ENCODE data around the gene PCNX3. TPM values are rescaled to one million over a fixed set of nuclear protein-coding genes. Genes with fewer than 3 reads are reported as not detected.

PCNX3 gene
- total RNA-seq, 2 experiments from 2014 or later: 40.9 to 42.6 TPM

- peaks cover 17% of the 10 kb centered on the region for H3K36me3 Mint-ChIP-seq
- no peak for DNase-seq
- no peaks in the 10 kb centered on the region for H3K27me3 Mint-ChIP-seq
- no peak overlapping the region for H3K4me3 Mint-ChIP-seq
- H3K27ac Mint-ChIP-seq: no peak overlapping the region
- H3K4me1 Mint-ChIP-seq: peaks cover 19% of the 10 kb centered on the region
- no peaks in the 10 kb centered on the region for H3K9me3 Mint-ChIP-seq
These were observed 2.6 kb downstream of the PCNX3 start for GRCh38 chr11:65617990-65618751.

GRCh38 chr11:65618763-65619162, 3.2 kb downstream of the PCNX3 start:
- H3K9me3 Mint-ChIP-seq: no peaks in the 10 kb centered on the region
- peak overlapping the region; percentile 42 for H3K27ac Mint-ChIP-seq
- H3K36me3 Mint-ChIP-seq: peaks cover 15% of the 10 kb centered on the region
- H3K27me3 Mint-ChIP-seq: no peaks in the 10 kb centered on the region
- no peak for DNase-seq
- H3K4me3 Mint-ChIP-seq: no peak overlapping the region
- H3K4me1 Mint-ChIP-seq: peaks cover 19% of the 10 kb centered on the region

- H3K36me3 Mint-ChIP-seq: peaks cover 15% of the 10 kb centered on the region
- H3K4me3 Mint-ChIP-seq: no peak overlapping the region
- H3K4me1 Mint-ChIP-seq: peaks cover 19% of the 10 kb centered on the region
- DNase-seq: no peak
- H3K27ac Mint-ChIP-seq: no peak overlapping the region
- no peaks in the 10 kb centered on the region for H3K9me3 Mint-ChIP-seq
- H3K27me3 Mint-ChIP-seq: no peaks in the 10 kb centered on the region
These were observed 3.8 kb downstream of the PCNX3 start for GRCh38 chr11:65619281-65619928.

- Mint-ChIP-seq H3K4me1 (peaks cover 19% of the 10 kb centered on the region), H3K4me3 (no peak overlapping the region), H3K27me3 (no peaks in the 10 kb centered on the region), H3K9me3 (no peaks in the 10 kb centered on the region), H3K27ac (no peak overlapping the region), H3K36me3 (peaks cover 15% of the 10 kb centered on the region)
- no peak for DNase-seq
These were observed 5.1 kb downstream of the PCNX3 start for GRCh38 chr11:65620666-65621065.

- Mint-ChIP-seq H3K27ac (peak overlapping the region; percentile 42), H3K4me3 (no peak overlapping the region), H3K27me3 (no peaks in the 10 kb centered on the region), H3K9me3 (no peaks in the 10 kb centered on the region), H3K4me1 (peaks cover 19% of the 10 kb centered on the region), H3K36me3 (peaks cover 16% of the 10 kb centered on the region)
- DNase-seq: no peak
These were observed 5.9 kb downstream of the PCNX3 start for GRCh38 chr11:65621460-65621859.

GRCh38 chr11:65622011-65622410, 6.4 kb downstream of the PCNX3 start:
- Mint-ChIP-seq H3K27ac (peak overlapping the region; percentile 42), H3K27me3 (no peaks in the 10 kb centered on the region), H3K36me3 (peaks cover 14% of the 10 kb centered on the region), H3K4me1 (peaks cover 15% of the 10 kb centered on the region), H3K9me3 (no peaks in the 10 kb centered on the region), H3K4me3 (no peak overlapping the region)
- DNase-seq: no peak

- peaks cover 7% of the 10 kb centered on the region for H3K4me1 Mint-ChIP-seq
- no peak overlapping the region for H3K27ac Mint-ChIP-seq
- no peaks in the 10 kb centered on the region for H3K9me3 Mint-ChIP-seq
- no peak overlapping the region for H3K4me3 Mint-ChIP-seq
- no peaks in the 10 kb centered on the region for H3K27me3 Mint-ChIP-seq
- peaks cover 16% of the 10 kb centered on the region for H3K36me3 Mint-ChIP-seq
- no peak for DNase-seq
These were observed 7.6 kb downstream of the PCNX3 start for GRCh38 chr11:65623177-65623576.

GRCh38 chr11:65623852-65624616, 8.5 kb downstream of the PCNX3 start:
- H3K27me3 Mint-ChIP-seq: no peaks in the 10 kb centered on the region
- H3K9me3 Mint-ChIP-seq: no peaks in the 10 kb centered on the region
- H3K36me3 Mint-ChIP-seq: peaks cover 16% of the 10 kb centered on the region
- no peak overlapping the region for H3K27ac Mint-ChIP-seq
- peaks cover 4% of the 10 kb centered on the region for H3K4me1 Mint-ChIP-seq
- no peak overlapping the region for H3K4me3 Mint-ChIP-seq
- DNase-seq: no peak

- Mint-ChIP-seq H3K4me3 (no peak overlapping the region), H3K4me1 (no peaks in the 10 kb centered on the region), H3K36me3 (peaks cover 14% of the 10 kb centered on the region), H3K9me3 (no peaks in the 10 kb centered on the region), H3K27ac (no peak overlapping the region), H3K27me3 (no peaks in the 10 kb centered on the region)
- DNase-seq: no peak
These were observed 9.5 kb downstream of the PCNX3 start for GRCh38 chr11:65624931-65625627.

- H3K36me3 Mint-ChIP-seq: peaks cover 14% of the 10 kb centered on the region
- H3K27me3 Mint-ChIP-seq: no peaks in the 10 kb centered on the region
- peak; percentile 44 for DNase-seq
- no peak overlapping the region for H3K4me3 Mint-ChIP-seq
- H3K27ac Mint-ChIP-seq: no peak overlapping the region
- no peaks in the 10 kb centered on the region for H3K9me3 Mint-ChIP-seq
- no peaks in the 10 kb centered on the region for H3K4me1 Mint-ChIP-seq
These were observed 10.2 kb downstream of the PCNX3 start for GRCh38 chr11:65625628-65626342.

GRCh38 chr11:65627202-65627601, 11.6 kb downstream of the PCNX3 start:
- Mint-ChIP-seq H3K4me1 (no peaks in the 10 kb centered on the region), H3K27ac (peak overlapping the region; percentile 72), H3K4me3 (no peak overlapping the region), H3K9me3 (no peaks in the 10 kb centered on the region), H3K36me3 (peaks cover 12% of the 10 kb centered on the region), H3K27me3 (no peaks in the 10 kb centered on the region)
- no peak for DNase-seq

- H3K4me1 Mint-ChIP-seq: peaks cover 5% of the 10 kb centered on the region
- no peak overlapping the region for H3K27ac Mint-ChIP-seq
- DNase-seq: no peak
- H3K4me3 Mint-ChIP-seq: no peak overlapping the region
- peaks cover 13% of the 10 kb centered on the region for H3K36me3 Mint-ChIP-seq
- H3K9me3 Mint-ChIP-seq: no peaks in the 10 kb centered on the region
- no peaks in the 10 kb centered on the region for H3K27me3 Mint-ChIP-seq
These were observed 14.0 kb downstream of the PCNX3 start for GRCh38 chr11:65629579-65629978.

- H3K4me3 Mint-ChIP-seq: no peak overlapping the region
- peaks cover 16% of the 10 kb centered on the region for H3K36me3 Mint-ChIP-seq
- peaks cover 5% of the 10 kb centered on the region for H3K4me1 Mint-ChIP-seq
- H3K27me3 Mint-ChIP-seq: no peaks in the 10 kb centered on the region
- H3K9me3 Mint-ChIP-seq: no peaks in the 10 kb centered on the region
- no peak for DNase-seq
- no peak overlapping the region for H3K27ac Mint-ChIP-seq
These were observed 14.6 kb downstream of the PCNX3 start for GRCh38 chr11:65630215-65630614.

- Mint-ChIP-seq H3K27ac (peak overlapping the region; percentile 30), H3K36me3 (peaks cover 13% of the 10 kb centered on the region), H3K4me1 (peaks cover 11% of the 10 kb centered on the region), H3K9me3 (no peaks in the 10 kb centered on the region), H3K4me3 (no peak overlapping the region), H3K27me3 (no peaks in the 10 kb centered on the region)
- no peak for DNase-seq
These were observed 18.0 kb downstream of the PCNX3 start for GRCh38 chr11:65633390-65634108.

Data from activated naive CD8-positive, alpha-beta T cell treated with anti-CD3 and anti-CD28 coated beads for 36 hours (primary cell).